HEK293 (cell line): ENCODE data around the gene PCYT1A.

Experiments used
- ATF2 ChIP-seq: fragments of 450-650 bp; formaldehyde crosslinking; IDR thresholded peaks from 2 replicates; pipeline ENCODE4 v1.5.1; 2016; ENCODE audit warnings: missing biosample characterization, missing genetic modification characterization, low read depth
- FEZF1 ChIP-seq: fragments of 450-650 bp; formaldehyde crosslinking; IDR thresholded peaks from 2 replicates; pipeline ENCODE4 v1.5.1; 2016; ENCODE audit warnings: missing biosample characterization, missing genetic modification characterization
- KLF16 ChIP-seq: fragments of 450-650 bp; formaldehyde crosslinking; IDR thresholded peaks from 2 replicates; pipeline ENCODE4 v1.5.1; 2017; ENCODE audit warnings: missing biosample characterization, missing genetic modification characterization
- OVOL3 ChIP-seq: fragments of 450-650 bp; formaldehyde crosslinking; IDR thresholded peaks from 2 replicates; pipeline ENCODE4 v1.5.1; 2016; ENCODE audit warnings: missing biosample characterization, missing genetic modification characterization
- WT1 ChIP-seq: fragments of 450-650 bp; formaldehyde crosslinking; IDR thresholded peaks from 2 replicates; pipeline ENCODE4 v1.5.1; 2016; ENCODE audit warnings: missing biosample characterization, missing genetic modification characterization
- ZBTB17 ChIP-seq: fragments of 450-650 bp; formaldehyde crosslinking; IDR thresholded peaks from 2 replicates; pipeline ENCODE4 v1.5.1; 2016; ENCODE audit warnings: missing biosample characterization, missing genetic modification characterization
- ZBTB6 ChIP-seq: fragments of 450-650 bp; formaldehyde crosslinking; IDR thresholded peaks from 2 replicates; pipeline ENCODE4 v1.5.1; 2017; ENCODE audit warnings: missing biosample characterization, missing genetic modification characterization
- ZFP41 ChIP-seq: fragments of 450-650 bp; formaldehyde crosslinking; IDR thresholded peaks from 2 replicates; pipeline ENCODE4 v1.5.1; 2016; ENCODE audit warnings: missing biosample characterization, missing genetic modification characterization, borderline replicate concordance
- ZNF112 ChIP-seq: fragments of 450-650 bp; formaldehyde crosslinking; IDR thresholded peaks from 2 replicates; pipeline ENCODE4 v1.5.0; 2017; ENCODE audit warnings: missing biosample characterization, missing genetic modification characterization
- ZNF155 ChIP-seq: fragments of 450-650 bp; formaldehyde crosslinking; IDR thresholded peaks from 2 replicates; pipeline ENCODE4 v1.5.1; 2016; ENCODE audit warnings: missing biosample characterization, missing genetic modification characterization
- ZNF239 ChIP-seq: fragments of 450-650 bp; formaldehyde crosslinking; IDR thresholded peaks from 2 replicates; pipeline ENCODE4 v1.5.1; 2016; ENCODE audit warnings: missing biosample characterization, missing genetic modification characterization
- ZNF26 ChIP-seq: fragments of 450-650 bp; formaldehyde crosslinking; IDR thresholded peaks from 2 replicates; pipeline ENCODE4 v1.5.1; 2016; ENCODE audit warnings: missing biosample characterization, missing genetic modification characterization
- ZNF280D ChIP-seq: fragments of 450-650 bp; formaldehyde crosslinking; IDR thresholded peaks from 2 replicates; pipeline ENCODE4 v1.5.1; 2016; ENCODE audit warnings: missing biosample characterization, missing genetic modification characterization
- ZNF302 ChIP-seq: fragments of 450-650 bp; formaldehyde crosslinking; IDR thresholded peaks from 2 replicates; pipeline ENCODE4 v1.5.1; 2016; ENCODE audit warnings: missing biosample characterization, missing genetic modification characterization, low read depth
- ZNF324 ChIP-seq: fragments of 450-650 bp; formaldehyde crosslinking; IDR thresholded peaks from 2 replicates; pipeline ENCODE4 v1.5.1; 2016; ENCODE audit warnings: missing biosample characterization, missing genetic modification characterization
- ZNF362 ChIP-seq: fragments of 450-650 bp; formaldehyde crosslinking; IDR thresholded peaks from 2 replicates; pipeline ENCODE4 v1.5.1; 2016; ENCODE audit warnings: missing biosample characterization, missing genetic modification characterization
- ZNF398 ChIP-seq: fragments of 450-650 bp; formaldehyde crosslinking; IDR thresholded peaks from 2 replicates; pipeline ENCODE4 v1.5.1; 2017; ENCODE audit warnings: missing biosample characterization, missing genetic modification characterization
- ZNF513 ChIP-seq: fragments of 450-650 bp; IDR thresholded peaks from 2 replicates; pipeline ENCODE4 v1.5.1; 2018; ENCODE audit warnings: missing biosample characterization, missing genetic modification characterization
- ZNF555 ChIP-seq: fragments of 450-650 bp; formaldehyde crosslinking; conservative IDR thresholded peaks from 2 replicates; pipeline ENCODE4 v1.5.1; 2017; ENCODE audit warnings: missing biosample characterization, mild to moderate bottlenecking, missing genetic modification characterization, inconsistent platforms
- ZNF560 ChIP-seq: fragments of 450-650 bp; formaldehyde crosslinking; IDR thresholded peaks from 2 replicates; pipeline ENCODE4 v1.5.1; 2017; ENCODE audit warnings: missing biosample characterization, missing genetic modification characterization, borderline replicate concordance
- ZNF596 ChIP-seq: fragments of 450-650 bp; IDR thresholded peaks from 2 replicates; pipeline ENCODE4 v1.5.0; 2018; ENCODE audit warnings: missing biosample characterization, mild to moderate bottlenecking, missing genetic modification characterization, moderate library complexity
- ZNF692 ChIP-seq: fragments of 450-650 bp; formaldehyde crosslinking; IDR thresholded peaks from 2 replicates; pipeline ENCODE4 v1.5.1; 2016; ENCODE audit warnings: missing biosample characterization, missing genetic modification characterization
- ZNF76 ChIP-seq: fragments of 450-650 bp; formaldehyde crosslinking; IDR thresholded peaks from 2 replicates; pipeline ENCODE4; 2016; ENCODE audit warnings: low read depth, missing biosample characterization, missing genetic modification characterization, borderline replicate concordance
- ZNF792 ChIP-seq: fragments of 450-650 bp; formaldehyde crosslinking; IDR thresholded peaks from 2 replicates; pipeline ENCODE4 v1.5.1; 2016; ENCODE audit warnings: missing biosample characterization, missing genetic modification characterization
- ZNF830 ChIP-seq: fragments of 450-650 bp; IDR thresholded peaks from 2 replicates; pipeline ENCODE4 v1.5.0; 2018; ENCODE audit warnings: missing biosample characterization, missing genetic modification characterization, low read depth, mild to moderate bottlenecking, moderate library complexity

Gene PCYT1A

GRCh38 chr3:196287440-196288140 is at the start of gene PCYT1A (continued):
- no peak for TF ChIP-seq ZNF398 (tag by site-specific recombination)
- no peak for TF ChIP-seq ZNF555 (tag by site-specific recombination)
- TF ChIP-seq ZNF26 (tag by site-specific recombination): no peak
- TF ChIP-seq ZFP41 (tag by site-specific recombination): no peak
- no peak for TF ChIP-seq ZBTB6 (tag by site-specific recombination)
- no peak for TF ChIP-seq ZNF155 (tag by site-specific recombination)
- no peak for TF ChIP-seq ATF2 (tag by site-specific recombination)
- TF ChIP-seq ZNF692 (tag by site-specific recombination): peak; percentile 66; the same call in 1 of the 2 replicates
- no peak for TF ChIP-seq ZNF239
- no peak for TF ChIP-seq ZNF302 (tag by site-specific recombination)
- peak; percentile 63; the same call in 1 of the 2 replicates for TF ChIP-seq ZNF76 (tag by site-specific recombination)
- TF ChIP-seq ZBTB17 (tag by site-specific recombination): peak; percentile 98
- no peak for TF ChIP-seq ZNF112 (tag by site-specific recombination)
- 0 out of 2 replicates have a peak, but pooled peaks have one; percentile 7 for TF ChIP-seq WT1 (tag by site-specific recombination)
- no peak for TF ChIP-seq ZNF792
- no peak for TF ChIP-seq OVOL3 (tag by site-specific recombination)
- TF ChIP-seq ZNF324 (tag by site-specific recombination): peak; percentile 66; the same call in 1 of the 2 replicates
- no peak for TF ChIP-seq FEZF1
- no peak for TF ChIP-seq ZNF560 (tag by site-specific recombination)
- no peak for TF ChIP-seq ZNF513 (tag by site-specific recombination)
- no peak for TF ChIP-seq ZNF830
- no peak for TF ChIP-seq ZNF362
- peak; percentile 87 for TF ChIP-seq KLF16 (tag by site-specific recombination)
- TF ChIP-seq ZNF280D: peak; percentile 14; the same call in 1 of the 2 replicates
- no peak for TF ChIP-seq ZNF596
